ENCODE results near the gene SHISAL1. TPM values are rescaled to one million over a fixed set of nuclear protein-coding genes. Genes with fewer than 3 reads are reported as not detected.
A peak's percentile ranks its signal among the peaks of the same experiment; 100 is the strongest.
"Not testable (repeated sequence)": the region's sequence is repeated elsewhere in the genome, so short reads cannot be mapped to it uniquely, and the experiment has no call there.

Gene SHISAL1
- total RNA-seq, 1 donor from 2014 or later = 5.0 TPM

GRCh38 chr22:44326491-44326885 is 13.7 kb upstream of the SHISAL1 start:
- H3K4me3 Mint-ChIP-seq (ENCODE audit: unreplicated experiment) = peak overlapping the region; percentile 75

GRCh38 chr22:44325718-44326490 is 13.2 kb upstream of the SHISAL1 start:
- Mint-ChIP-seq H3K36me3 (ENCODE audit: unreplicated experiment) (no peaks in the 10 kb centered on the region), H3K27ac (ENCODE audit: unreplicated experiment) (peak overlapping the region; percentile 89), H3K27me3 (ENCODE audit: unreplicated experiment) (peaks cover 12% of the 10 kb centered on the region), H3K9me3 (ENCODE audit: unreplicated experiment) (no peaks in the 10 kb centered on the region), H3K4me1 (ENCODE audit: unreplicated experiment) (peaks cover 35% of the 10 kb centered on the region), H3K4me3 (ENCODE audit: unreplicated experiment) (peak overlapping the region; percentile 75)
- TF ChIP-seq CTCF (IDR thresholded peaks at IDR 0.05) = peak; percentile 55
- DNase-seq (ENCODE audit: extremely low spot score, unreplicated experiment) = no peak

More at GRCh38 chr22:44326491-44326885, 13.7 kb upstream of the SHISAL1 start:
- H3K27ac Mint-ChIP-seq (ENCODE audit: unreplicated experiment) = peak overlapping the region; percentile 89
- H3K27me3 Mint-ChIP-seq (ENCODE audit: unreplicated experiment) = peaks cover 12% of the 10 kb centered on the region
- DNase-seq (ENCODE audit: extremely low spot score, unreplicated experiment) = no peak
- no peaks in the 10 kb centered on the region for H3K9me3 Mint-ChIP-seq (ENCODE audit: unreplicated experiment)
- TF ChIP-seq CTCF (IDR thresholded peaks at IDR 0.05) = no peak
- H3K4me1 Mint-ChIP-seq (ENCODE audit: unreplicated experiment) = peaks cover 35% of the 10 kb centered on the region
- no peaks in the 10 kb centered on the region for H3K36me3 Mint-ChIP-seq (ENCODE audit: unreplicated experiment)

- not testable (repeated sequence) for H3K27ac Mint-ChIP-seq (ENCODE audit: unreplicated experiment); H3K9me3 Mint-ChIP-seq (ENCODE audit: unreplicated experiment); H3K27me3 Mint-ChIP-seq (ENCODE audit: unreplicated experiment); DNase-seq (ENCODE audit: extremely low spot score, unreplicated experiment); H3K36me3 Mint-ChIP-seq (ENCODE audit: unreplicated experiment); H3K4me3 Mint-ChIP-seq (ENCODE audit: unreplicated experiment)
- peaks cover 21% of the 10 kb centered on the region for H3K4me1 Mint-ChIP-seq (ENCODE audit: unreplicated experiment)
Measured at GRCh38 chr22:44323140-44323790, 10.5 kb upstream of the SHISAL1 start.

- TF ChIP-seq CTCF (IDR thresholded peaks at IDR 0.05) = no peak
- Mint-ChIP-seq H3K27ac (ENCODE audit: unreplicated experiment) (no peak overlapping the region), H3K4me1 (ENCODE audit: unreplicated experiment) (peaks cover 5% of the 10 kb centered on the region), H3K36me3 (ENCODE audit: unreplicated experiment) (no peaks in the 10 kb centered on the region), H3K27me3 (ENCODE audit: unreplicated experiment) (no peaks in the 10 kb centered on the region), H3K9me3 (ENCODE audit: unreplicated experiment) (no peaks in the 10 kb centered on the region), H3K4me3 (ENCODE audit: unreplicated experiment) (no peak overlapping the region)
- no peak for DNase-seq (ENCODE audit: extremely low spot score, unreplicated experiment)
Measured at GRCh38 chr22:44319685-44320084, 6.9 kb upstream of the SHISAL1 start.

GRCh38 chr22:44318751-44319150 is 6.0 kb upstream of the SHISAL1 start:
- Mint-ChIP-seq H3K4me1 (ENCODE audit: unreplicated experiment) (peaks cover 3% of the 10 kb centered on the region), H3K4me3 (ENCODE audit: unreplicated experiment) (no peak overlapping the region), H3K36me3 (ENCODE audit: unreplicated experiment) (no peaks in the 10 kb centered on the region), H3K9me3 (ENCODE audit: unreplicated experiment) (no peaks in the 10 kb centered on the region), H3K27me3 (ENCODE audit: unreplicated experiment) (no peaks in the 10 kb centered on the region), H3K27ac (ENCODE audit: unreplicated experiment) (no peak overlapping the region)
- DNase-seq (ENCODE audit: extremely low spot score, unreplicated experiment) = no peak
- no peak for TF ChIP-seq CTCF (IDR thresholded peaks at IDR 0.05)
